ENCODE results near the gene FLOT1. TPM values are rescaled to one million over a fixed set of nuclear protein-coding genes. Genes with fewer than 3 reads are reported as not detected.

FLOT1 gene
- total RNA-seq, 1 donor from 2014 or later, result 123 TPM

DNA sequence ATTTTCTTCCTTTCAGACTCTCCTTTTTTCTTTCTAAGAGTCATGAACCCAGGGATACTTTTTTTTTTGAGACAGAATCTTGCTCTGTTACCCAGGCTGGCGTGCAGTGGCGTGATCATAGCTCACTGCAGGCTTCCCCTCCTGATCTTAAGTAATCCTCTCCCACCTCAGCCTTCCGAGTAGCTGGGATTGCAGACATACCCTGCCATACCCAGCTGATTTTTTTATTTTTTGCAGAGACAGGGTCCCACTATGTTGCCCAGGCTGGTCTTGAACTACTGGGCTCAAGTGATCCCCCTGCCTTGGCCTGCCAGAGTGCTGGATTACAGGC is 34.6 kb upstream of the FLOT1 start:
- no peak for TF ChIP-seq CTCF (IDR thresholded peaks at IDR 0.05)
- Histone ChIP-seq H3K36me3 (no peaks in the 10 kb centered on the region), H3K27ac (no peak overlapping the region), H3K4me1 (peaks cover 13 to 36% of the 10 kb centered on the region in 2 donors), H3K27me3 (no peaks in the 10 kb centered on the region), H3K9me3 (no peaks in the 10 kb centered on the region), H3K4me3 (no peak overlapping the region)
- DNase-seq (ENCODE audit: low spot score in 2 of 2), result no peak
- intact Hi-C loops (cut with DNase I), result no loop called here

DNA sequence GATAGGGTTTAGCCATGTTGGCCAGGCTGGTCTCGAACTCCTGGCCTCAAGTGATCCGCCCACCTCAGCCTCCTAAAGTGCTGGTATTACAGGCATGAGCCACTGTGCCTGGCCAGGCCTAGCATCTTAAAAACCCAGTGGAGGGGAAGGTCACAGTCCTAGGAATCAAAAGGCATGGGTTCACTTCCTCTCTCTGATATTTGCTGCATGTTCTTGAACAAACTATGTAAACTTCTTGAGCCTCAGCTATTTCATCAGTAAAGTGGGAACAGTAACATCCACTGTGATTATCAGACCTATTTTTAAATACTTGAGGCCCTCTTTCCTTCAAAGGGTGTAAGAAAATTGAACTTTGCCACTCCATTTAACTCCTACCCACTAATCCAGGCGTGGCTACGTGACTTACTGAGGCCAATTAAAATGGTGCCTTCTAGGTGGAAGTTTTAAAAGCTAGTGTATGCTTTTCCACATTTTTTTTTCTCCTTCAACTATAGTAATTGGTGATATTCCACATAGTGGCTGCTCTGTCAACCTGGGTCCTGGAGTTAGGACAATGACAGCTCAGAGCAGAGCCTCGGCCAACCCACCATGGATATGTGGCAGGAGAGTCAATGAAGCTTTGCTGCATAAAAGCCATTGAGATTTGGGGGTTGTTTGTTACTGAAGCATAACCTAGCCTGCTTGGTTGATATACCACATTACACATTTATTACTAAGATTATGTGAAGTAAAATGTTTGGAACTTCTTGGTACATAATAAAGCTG is 34.1 kb upstream of the FLOT1 start:
- TF ChIP-seq CTCF (IDR thresholded peaks at IDR 0.05), result no peak
- Histone ChIP-seq H3K27ac (no peak overlapping the region), H3K36me3 (no peaks in the 10 kb centered on the region), H3K4me3 (no peak overlapping the region), H3K4me1 (peaks cover 13 to 35% of the 10 kb centered on the region in 2 donors), H3K27me3 (no peaks in the 10 kb centered on the region), H3K9me3 (no peaks in the 10 kb centered on the region)
- DNase-seq (ENCODE audit: low spot score in 2 of 2), result no peak
- intact Hi-C loops (cut with DNase I), result no loop called here

- H3K4me3 ChIP-seq, result no peak overlapping the region
- no peak for DNase-seq (ENCODE audit: low spot score in 2 of 2)
- TF ChIP-seq CTCF (IDR thresholded peaks at IDR 0.05), result no peak
- no peaks in the 10 kb centered on the region for H3K36me3 ChIP-seq
- H3K27me3 ChIP-seq, result no peaks in the 10 kb centered on the region
- no peaks in the 10 kb centered on the region for H3K9me3 ChIP-seq
- intact Hi-C loops (cut with DNase I), result no loop called here
- H3K27ac ChIP-seq, result no peak overlapping the region
- H3K4me1 ChIP-seq, result peaks cover 4 to 21% of the 10 kb centered on the region in 2 donors
Observed at GRCh38 chr6:30775104-30775503, 32.6 kb upstream of the FLOT1 start.

DNA sequence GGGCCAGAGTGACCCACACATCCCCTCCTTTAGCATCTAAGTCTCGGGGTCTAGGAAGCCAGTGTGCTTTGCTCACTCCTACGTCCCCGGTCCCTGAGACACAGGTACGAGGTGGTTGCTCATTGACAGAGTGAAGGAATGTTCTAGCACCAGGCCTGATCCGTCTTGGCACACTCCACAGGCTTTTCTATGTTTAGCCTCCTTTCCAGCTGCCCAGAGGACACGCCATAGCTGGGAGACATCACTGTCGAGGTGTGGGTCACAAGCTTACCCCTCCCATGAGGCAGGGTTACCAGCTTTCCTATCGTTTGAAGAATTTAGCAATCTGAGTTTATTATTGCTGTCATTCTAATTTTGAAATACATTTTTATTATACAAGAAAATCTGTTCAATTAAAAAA is 32.2 kb upstream of the FLOT1 start:
- H3K4me1 ChIP-seq, result peaks cover 6 to 17% of the 10 kb centered on the region in 2 donors
- intact Hi-C loops (cut with DNase I), result no loop called here
- no peak for TF ChIP-seq CTCF (IDR thresholded peaks at IDR 0.05)

DNA sequence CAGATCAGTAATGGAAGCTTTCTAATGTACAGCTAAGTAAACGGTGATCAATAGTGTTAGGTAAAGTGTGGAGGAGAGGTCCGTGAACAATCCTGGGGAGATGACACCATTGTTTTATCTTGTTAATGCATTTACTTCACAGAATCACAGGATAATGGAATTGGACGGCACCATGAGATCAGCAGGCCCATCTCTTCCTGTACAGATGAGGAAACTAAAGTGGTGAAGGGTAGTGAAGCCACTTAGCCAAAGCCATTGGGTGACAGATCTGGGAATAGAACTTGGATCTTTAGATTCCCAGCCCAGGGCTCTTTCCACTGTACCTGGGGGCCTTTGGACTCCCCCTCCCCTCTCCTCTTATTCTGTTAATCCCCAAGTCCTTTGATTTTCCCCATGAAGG is 28.1 kb upstream of the FLOT1 start:
- no peak overlapping the region for H3K27ac ChIP-seq

More for the DNA sequence above, 32.2 kb upstream of the FLOT1 start:
- no peaks in the 10 kb centered on the region for H3K27me3 ChIP-seq
- H3K27ac ChIP-seq, result no peak overlapping the region
- no peaks in the 10 kb centered on the region for H3K9me3 ChIP-seq
- no peak overlapping the region for H3K4me3 ChIP-seq
- no peak for DNase-seq (ENCODE audit: low spot score in 2 of 2)
- H3K36me3 ChIP-seq, result no peaks in the 10 kb centered on the region

More for the DNA sequence above, 28.1 kb upstream of the FLOT1 start:
- intact Hi-C loops (cut with DNase I), result no loop called here
- Histone ChIP-seq H3K4me3 (no peak overlapping the region), H3K4me1 (peaks cover 7 to 10% of the 10 kb centered on the region in 2 donors), H3K36me3 (no peaks in the 10 kb centered on the region), H3K27me3 (no peaks in the 10 kb centered on the region), H3K9me3 (no peaks in the 10 kb centered on the region)
- no peak for DNase-seq (ENCODE audit: low spot score in 2 of 2)
- TF ChIP-seq CTCF (IDR thresholded peaks at IDR 0.05), result no peak

Measured in ascending aorta (tissue), 2 donors.